DOHH2 (cell line): ENCODE results near the gene HVCN1.
A peak's percentile ranks its signal among the peaks of the same experiment; 100 is the strongest.
"Not testable (repeated sequence)": the region's sequence is repeated elsewhere in the genome, so short reads cannot be mapped to it uniquely, and the experiment has no call there.

Source experiments
- H3F3A ChIP-seq: fragments of 200-600 bp; sonication (generic), shearing (Covaris generic); 2 replicates; pipeline ENCODE4 v1.6.0; 2016; ENCODE audit warnings: antibody characterized with exemption, mild to moderate bottlenecking; ENCODE audit not compliant: control insufficient read depth, insufficient read depth
- H3K27ac ChIP-seq: fragments of 200-600 bp; sonication (generic); 2 replicates; pipeline ENCODE4 v1.5.1; 2014; ENCODE audit warnings: low read depth, mild to moderate bottlenecking, low read length, moderate library complexity
- H3K27me3 ChIP-seq: fragments of 200-600 bp; sonication (generic); 2 replicates; pipeline ENCODE4 v1.6.1; 2014; ENCODE audit warnings: mild to moderate bottlenecking, low read length, mixed read lengths; ENCODE audit not compliant: control insufficient read depth
- H3K36me3 ChIP-seq: fragments of 200-600 bp; sonication (generic); 2 replicates; pipeline ENCODE4 v1.6.1; 2014; ENCODE audit warnings: mild to moderate bottlenecking, low read length, moderate library complexity, mixed read lengths; ENCODE audit not compliant: control insufficient read depth
- H3K4me1 ChIP-seq: fragments of 200-600 bp; sonication (generic); 2 replicates; pipeline ENCODE4 v1.6.1; 2014; ENCODE audit warnings: mild to moderate bottlenecking, low read length, mixed read lengths; ENCODE audit not compliant: control insufficient read depth
- H3K4me2 ChIP-seq: fragments of 200-600 bp; sonication (generic); 2 replicates; pipeline ENCODE4 v1.6.0; 2014; ENCODE audit warnings: mild to moderate bottlenecking, low read length, moderate library complexity
- H3K4me3 ChIP-seq: fragments of 200-600 bp; sonication (generic); 2 replicates; pipeline ENCODE4 v1.5.1; 2014; ENCODE audit warnings: mild to moderate bottlenecking, low read length, mixed read lengths
- H3K79me2 ChIP-seq: fragments of 200-600 bp; sonication (generic); 2 replicates; pipeline ENCODE4 v1.6.1; 2014; ENCODE audit warnings: mild to moderate bottlenecking, low read length, mixed read lengths; ENCODE audit not compliant: control insufficient read depth
- H3K9me2 ChIP-seq: fragments of 200-600 bp; sonication (generic); replicated peaks from 2 replicates; pipeline ENCODE4 v1.6.1; 2014; ENCODE audit warnings: mild to moderate bottlenecking, low read length, mixed read lengths; ENCODE audit not compliant: control insufficient read depth
- H3K9me3 ChIP-seq: fragments of 200-600 bp; sonication (generic); 2 replicates; pipeline ENCODE4 v1.6.1; 2014; ENCODE audit warnings: antibody characterized with exemption, low read length, mixed read lengths; ENCODE audit not compliant: control insufficient read depth, insufficient read depth
- H4K20me1 ChIP-seq: fragments of 200-600 bp; sonication (generic); 2 replicates; pipeline ENCODE4 v1.6.0; 2014; ENCODE audit warnings: low read depth, mild to moderate bottlenecking, antibody characterized with exemption, low read length, moderate library complexity; ENCODE audit not compliant: control insufficient read depth, insufficient read depth
- CTCF ChIP-seq: fragments of 200-600 bp; sonication (generic); IDR thresholded peaks from one replicate; pipeline ENCODE4 v1.5.1; 2014; ENCODE audit warnings: antibody characterized with exemption, mild to moderate bottlenecking, low read depth, low read length; ENCODE audit not compliant: poor library complexity, severe bottlenecking
- EZH2phosphoT487 ChIP-seq: fragments of 200-600 bp; sonication (generic); IDR thresholded peaks from 2 replicates; pipeline ENCODE4 v1.6.1; 2017; ENCODE audit warnings: borderline replicate concordance, mild to moderate bottlenecking, antibody characterized with exemption, low read length, moderate library complexity, mixed read lengths

Gene HVCN1

GRCh38 chr12:110657747-110658146, 31.2 kb downstream of the HVCN1 start:
- Histone ChIP-seq H3K9me2 (no peaks in the 10 kb centered on the region), H3K4me1 (peaks cover 81% of the 10 kb centered on the region), H3K27ac (no peak overlapping the region), H3K4me2 (no peak overlapping the region), H3K36me3 (peaks cover 73% of the 10 kb centered on the region), H3K9me3 (no peaks in the 10 kb centered on the region), H3K27me3 (no peaks in the 10 kb centered on the region), H3F3A (peaks cover 9% of the 10 kb centered on the region), H3K79me2 (peaks cover 43% of the 10 kb centered on the region), H3K4me3 (no peak overlapping the region), H4K20me1 (no peaks in the 10 kb centered on the region)
- no peak for TF ChIP-seq EZH2phosphoT487
- TF ChIP-seq CTCF, result no peak

GRCh38 chr12:110656071-110656655, 32.8 kb downstream of the HVCN1 start:
- Histone ChIP-seq H3K9me3 (no peaks in the 10 kb centered on the region), H3K27ac (no peak overlapping the region), H3K4me3 (no peak overlapping the region), H3K9me2 (no peaks in the 10 kb centered on the region), H3K4me2 (no peak overlapping the region), H3K27me3 (no peaks in the 10 kb centered on the region), H3K79me2 (peaks cover 34% of the 10 kb centered on the region), H3F3A (peaks cover 13% of the 10 kb centered on the region), H3K36me3 (peaks cover 86% of the 10 kb centered on the region), H4K20me1 (no peaks in the 10 kb centered on the region), H3K4me1 (peaks cover 72% of the 10 kb centered on the region)
- no peak for TF ChIP-seq CTCF
- no peak for TF ChIP-seq EZH2phosphoT487

- Histone ChIP-seq H3F3A (peaks cover 19% of the 10 kb centered on the region), H3K79me2 (peaks cover 21% of the 10 kb centered on the region), H3K36me3 (peaks cover 87% of the 10 kb centered on the region), H3K4me1 (peaks cover 75% of the 10 kb centered on the region)
- not testable (repeated sequence) for H3K27me3 ChIP-seq, H3K4me2 ChIP-seq, H3K27ac ChIP-seq, H4K20me1 ChIP-seq, H3K9me3 ChIP-seq, H3K4me3 ChIP-seq, H3K9me2 ChIP-seq
Measured at GRCh38 chr12:110654238-110654637, 34.7 kb downstream of the HVCN1 start.

- H3K4me2 ChIP-seq, result peak overlapping the region; percentile 71
Measured at GRCh38 chr12:110649341-110649847, 39.5 kb downstream of the HVCN1 start.

More at GRCh38 chr12:110649341-110649847, 39.5 kb downstream of the HVCN1 start:
- TF ChIP-seq CTCF (peak; percentile 40), EZH2phosphoT487 (no peak)
- H3K27me3 ChIP-seq, result no peaks in the 10 kb centered on the region
- peaks cover 88% of the 10 kb centered on the region for H3K4me1 ChIP-seq
- peak overlapping the region; percentile 45 for H3K4me3 ChIP-seq
- peaks cover 38% of the 10 kb centered on the region for H3F3A ChIP-seq
- no peaks in the 10 kb centered on the region for H3K9me2 ChIP-seq
- peak overlapping the region; percentile 91 for H3K27ac ChIP-seq
- no peaks in the 10 kb centered on the region for H3K79me2 ChIP-seq
- H3K36me3 ChIP-seq, result peaks cover 76% of the 10 kb centered on the region
- no peaks in the 10 kb centered on the region for H4K20me1 ChIP-seq
- H3K9me3 ChIP-seq, result no peaks in the 10 kb centered on the region
